B cell (primary cell): ENCODE measurements around the gene B4GALT7. TPM values are rescaled to one million over a fixed set of nuclear protein-coding genes. Genes with fewer than 3 reads are reported as not detected.

ENCODE experiments used
- ATAC-seq: fragments of 200-7000 bp; cut with Tn5 transposase; one replicate; pipeline ENCODE4 v1.10.0; 2021; ENCODE audit warnings: low read depth, mild to moderate bottlenecking, moderate number of reproducible peaks, moderate library complexity
- CTCF ChIA-PET: fragments of 350-600 bp; sonication (Branson Sonifier 250); formaldehyde crosslinking; loops from one replicate; lab custom pipeline; 2021; ENCODE audit warnings: antibody characterized with exemption, inconsistent platforms; lab: Charles Lee
- POLR2A ChIA-PET: fragments of 350-600 bp; sonication (Branson Sonifier 250); formaldehyde crosslinking; loops from one replicate; lab custom pipeline; 2021; ENCODE audit warnings: antibody characterized with exemption; lab: Charles Lee
- DNase-seq: peaks from one replicate; pipeline ENCODE4 v3.0.0; 2013
- H2AFZ ChIP-seq: 2 replicates; pipeline ENCODE4 v1.6.1; 2012; ENCODE audit warnings: mild to moderate bottlenecking, low read depth, low read length; ENCODE audit not compliant: insufficient read depth, poor library complexity, severe bottlenecking
- H3K27ac ChIP-seq, 2 donors: 1 replicate in 1 of 2; 2 replicates in 1 of 2; pipeline ENCODE4 v1.5.1; 2012 to 2013; ENCODE audit warnings: low read length in 2 of 2, mild to moderate bottlenecking in 2 of 2, moderate library complexity in 1 of 2
- H3K27me3 ChIP-seq, 4 experiments: fragments of 200-600 bp in 1 of 4; sonication (generic) in 1 of 4; replicated peaks in 1 of 4; 1 replicate in 2 of 4; 2 replicates in 2 of 4; pipeline versions ENCODE4 v1.6.1 to v1.7.0; 2013 to 2016; ENCODE audit warnings: low read length in 3 of 4, mild to moderate bottlenecking in 2 of 4, mixed read lengths in 1 of 4, moderate library complexity in 1 of 4; ENCODE audit not compliant: insufficient read depth in 4 of 4, control insufficient read depth in 3 of 4; ENCODE audit errors: control extremely low read depth in 1 of 4
- H3K36me3 ChIP-seq, 2 experiments: replicated peaks in 1 of 2; 1 replicate in 1 of 2; 2 replicates in 1 of 2; pipeline versions ENCODE4 v1.6.1 to v1.7.1; 2013; ENCODE audit warnings: low read length in 1 of 2; ENCODE audit not compliant: insufficient read depth in 2 of 2, control insufficient read depth in 1 of 2; ENCODE audit errors: control extremely low read depth in 1 of 2, extremely low read depth in 1 of 2
- H3K4me1 ChIP-seq, 2 donors: fragments of 200-600 bp in 1 of 2; sonication (generic) in 1 of 2; 1 replicate in 1 of 2; 2 replicates in 1 of 2; pipeline versions ENCODE4 v1.5.1 to v1.6.1; 2013 to 2017; ENCODE audit warnings: low read length in 2 of 2; ENCODE audit not compliant: control insufficient read depth in 2 of 2, insufficient read depth in 2 of 2
- H3K4me2 ChIP-seq: replicated peaks from 2 replicates; pipeline ENCODE3; 2012; ENCODE audit warnings: mild to moderate bottlenecking, low read depth, low read length; ENCODE audit not compliant: poor library complexity, severe bottlenecking
- H3K4me3 ChIP-seq, 5 experiments: fragments of 200-600 bp in 1 of 5; sonication (generic) in 1 of 5; 1 replicate in 3 of 5; 2 replicates in 2 of 5; pipeline versions ENCODE4 v1.5.1 to v1.7.0; 2011 to 2016; ENCODE audit warnings: low read length in 4 of 5, mild to moderate bottlenecking in 4 of 5, low read depth in 2 of 5, control low read depth in 1 of 5, moderate library complexity in 1 of 5; ENCODE audit not compliant: insufficient read depth in 1 of 5; ENCODE audit errors: control extremely low read depth in 1 of 5, extremely low read depth in 1 of 5
- H3K79me2 ChIP-seq: fragments of 200-600 bp; sonication (generic); one replicate; pipeline ENCODE4 v1.6.0; 2016; ENCODE audit warnings: low read length; ENCODE audit not compliant: control insufficient read depth, insufficient read depth
- H3K9ac ChIP-seq: fragments of 200-600 bp; sonication (generic); 2 replicates; pipeline ENCODE4 v1.6.1; 2017; ENCODE audit warnings: mild to moderate bottlenecking, low read length, moderate library complexity
- H3K9me3 ChIP-seq, 3 donors: one replicate each; pipeline versions ENCODE4 v1.6.1 to v1.7.1; 2013; ENCODE audit warnings: low read length in 2 of 3; ENCODE audit not compliant: control insufficient read depth in 2 of 3, insufficient read depth in 1 of 3; ENCODE audit errors: control extremely low read depth in 1 of 3
- H4K20me1 ChIP-seq: 2 replicates; pipeline ENCODE4 v1.6.0; 2012; ENCODE audit warnings: mild to moderate bottlenecking, low read length; ENCODE audit not compliant: insufficient read depth, control insufficient read depth, poor library complexity, severe bottlenecking
- H3K27ac Mint-ChIP-seq: one replicate; pipeline ENCODE4 v1.8.0; 2021; ENCODE audit warnings: mixed read lengths
- H3K27me3 Mint-ChIP-seq: one replicate; pipeline ENCODE4 v1.8.0; 2021; ENCODE audit warnings: mixed read lengths
- H3K4me1 Mint-ChIP-seq: one replicate; pipeline ENCODE4 v1.8.0; 2021; ENCODE audit warnings: mixed read lengths
- H3K4me3 Mint-ChIP-seq: one replicate; pipeline ENCODE4 v1.8.0; 2021; ENCODE audit warnings: mixed read lengths
- H3K9me3 Mint-ChIP-seq: one replicate; pipeline ENCODE4 v1.8.0; 2022; ENCODE audit warnings: mixed read lengths; ENCODE audit not compliant: insufficient read depth
- CTCF ChIP-seq: fragments of 200-600 bp; IDR thresholded peaks from one replicate; pipeline ENCODE4 v1.8.0; 2022; ENCODE audit warnings: antibody characterized with exemption, mild to moderate bottlenecking
- EZH2 ChIP-seq: IDR thresholded peaks from 2 replicates; pipeline ENCODE4 v1.6.1; 2012; ENCODE audit warnings: borderline replicate concordance, low read depth, mild to moderate bottlenecking, moderate library complexity, low read length; ENCODE audit not compliant: insufficient read depth, poor library complexity, severe bottlenecking
- WGBS: methylation state at CpG from one replicate; pipeline ENCODE4 v1.1.5; 2013; ENCODE audit warnings: missing lambda C conversion rate; ENCODE audit not compliant: insufficient coverage; 5-methylcytosine and 5-hydroxymethylcytosine counted together
- intact Hi-C: fragments of 100-400 bp; cut with micrococcal nuclease; formaldehyde crosslinking; loops from one replicate; pipeline ENCODE4 v1.10.0; 2022
- polyA plus RNA-seq: library from polyadenylated mRNA; depleted of rRNA; stranded (reverse); fragments of >200 nt; gene quantifications from 2 replicates; pipeline ENCODE4 v1.2.3, GENCODE V29; 2012
- total RNA-seq, 2 donors: library from RNA; stranded (reverse); fragments of 120-200 nt in 1 of 2; gene quantifications; 1 replicate in 1 of 2; 2 replicates in 1 of 2; pipeline versions ENCODE4 v1.2.3 to v1.2.4, GENCODE V29; 2013 to 2022

Gene B4GALT7
- total and polyA plus RNA-seq, 2 donors (not counting 1 experiment from before 2014, with no cell fraction given), result 27.0 to 41.8 TPM

GRCh38 chr5:177594071-177594470, 5.9 kb upstream of the B4GALT7 start:
- H3K9me3 Mint-ChIP-seq, result no peaks in the 10 kb centered on the region
- peaks cover 31% of the 10 kb centered on the region for H3K4me1 Mint-ChIP-seq
- H3K4me3 Mint-ChIP-seq, result peak overlapping the region; percentile 2
- peaks cover 15 to 26% of the 10 kb centered on the region in 2 donors for H3K4me1 ChIP-seq
- H4K20me1 ChIP-seq, result peaks cover 35% of the 10 kb centered on the region
- no peak for ATAC-seq
- H3K4me2 ChIP-seq, result no peak overlapping the region
- peaks cover 5% of the 10 kb centered on the region for H3K27me3 Mint-ChIP-seq
- H3K4me3 ChIP-seq, result no peak overlapping the region
- no peaks in the 10 kb centered on the region for H3K27me3 ChIP-seq
- peaks cover 23 to 31% of the 10 kb centered on the region in 2 experiments for H3K36me3 ChIP-seq
- H3K9ac ChIP-seq, result no peak overlapping the region
- POLR2A ChIA-PET, result interaction anchor here (0.5 kb wide), 1 partner anchor 460 kb away, joined by 3 read pairs; no protein-coding TSS in a partner anchor
- intact Hi-C loops, result no loop called here
- CTCF ChIA-PET, result no interaction called here
- no peak for DNase-seq
- WGBS, result 95% methylated on average over 8 of the region's 8 CpGs
- no peak for TF ChIP-seq CTCF
- no peak overlapping the region for H3K27ac Mint-ChIP-seq
- peaks cover 20% of the 10 kb centered on the region for H3K79me2 ChIP-seq
- no peak overlapping the region for H2AFZ ChIP-seq
- H3K9me3 ChIP-seq, result no peaks in the 10 kb centered on the region
- no peak overlapping the region for H3K27ac ChIP-seq

- Histone ChIP-seq H3K9ac (no peak overlapping the region), H3K27me3 (no peaks in the 10 kb centered on the region), H3K9me3 (no peaks in the 10 kb centered on the region), H3K36me3 (peaks cover 23 to 31% of the 10 kb centered on the region in 2 experiments), H3K4me2 (no peak overlapping the region), H3K27ac (no peak overlapping the region), H4K20me1 (peaks cover 35% of the 10 kb centered on the region), H3K4me1 (peaks cover 15 to 32% of the 10 kb centered on the region in 2 donors), H3K79me2 (peaks cover 20% of the 10 kb centered on the region), H2AFZ (no peak overlapping the region), H3K4me3 (no peak overlapping the region)
- ChIA-PET CTCF (no interaction called here), POLR2A (no interaction called here)
- Mint-ChIP-seq H3K4me3 (no peak overlapping the region), H3K27me3 (peaks cover 5% of the 10 kb centered on the region), H3K4me1 (peaks cover 33% of the 10 kb centered on the region), H3K27ac (no peak overlapping the region), H3K9me3 (no peaks in the 10 kb centered on the region)
- intact Hi-C loops, result no loop called here
- ATAC-seq, result no peak
- DNase-seq, result no peak
- TF ChIP-seq CTCF (no peak), EZH2 (no peak)
- WGBS, result 99% methylated on average over 8 of the region's 8 CpGs
These were observed 4.8 kb upstream of the B4GALT7 start for GRCh38 chr5:177595026-177595585.
